GM18861 (cell line): Measurements from ENCODE around the gene GIGYF1.
"Not testable (repeated sequence)": the region's sequence is repeated elsewhere in the genome, so short reads cannot be mapped to it uniquely, and the experiment has no call there.

Experiments
- ATAC-seq: cut with Tn5 transposase; IDR thresholded peaks from one replicate; pipeline ENCODE4 v1.9.1; 2021; ENCODE audit not compliant: unreplicated experiment

The GIGYF1 gene

GRCh38 chr7:100673302-100673941, 20.6 kb downstream of the GIGYF1 start, which contains the start of gene GNB2:
Gene GNB2, plus strand, starts transcription at chr7:100673740. Its CDS starts 2,526 bp downstream, at chr7:100676266.
- ATAC-seq: peak; percentile 50

DNA sequence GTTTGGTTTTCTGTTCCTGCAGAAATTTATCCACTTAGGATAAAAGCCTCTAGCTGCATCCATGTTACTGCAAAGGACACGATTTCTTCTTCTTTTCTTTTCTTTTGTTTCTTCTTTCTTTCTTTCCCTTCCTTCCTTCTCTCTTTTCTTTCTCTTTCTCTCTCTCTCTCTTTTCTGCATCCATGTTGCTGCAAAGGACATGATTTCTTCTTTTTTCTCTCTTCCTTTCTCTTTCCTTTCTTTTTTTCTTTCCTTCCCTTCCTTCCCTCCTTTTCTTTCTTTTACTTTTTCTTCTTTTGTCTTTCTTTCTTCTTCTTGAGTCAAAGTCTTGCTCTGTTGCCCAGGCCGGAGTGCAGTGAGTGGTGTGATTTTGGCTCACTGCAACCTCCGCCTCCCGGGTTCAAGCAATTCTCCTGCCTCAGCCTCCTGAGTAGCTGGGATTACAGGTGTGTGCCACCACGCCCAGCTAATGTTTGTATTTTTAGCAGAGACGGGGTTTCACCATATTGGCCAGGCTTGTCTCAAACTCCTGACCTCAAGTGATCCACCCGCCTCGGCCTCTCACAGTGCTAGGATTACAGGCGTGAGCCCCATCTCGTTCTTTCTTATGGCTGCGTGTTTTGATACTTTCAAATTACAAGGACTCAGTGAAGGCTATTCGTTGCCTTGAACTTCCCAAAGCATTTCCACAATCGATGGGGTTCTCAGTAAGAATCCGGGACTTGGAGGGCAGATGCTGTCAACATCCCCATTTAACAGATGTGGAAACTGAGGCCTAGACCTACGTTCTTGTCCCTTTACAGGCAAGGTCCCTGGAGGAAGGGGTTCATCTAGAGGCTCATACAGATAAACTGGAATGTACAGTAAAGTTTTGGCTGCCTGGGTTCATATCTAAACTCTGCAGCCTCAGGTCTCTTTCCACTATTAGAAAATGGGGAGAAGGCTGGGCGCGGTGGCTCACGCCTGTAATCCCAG, 22.4 kb downstream of the GIGYF1 start:
- ATAC-seq: no peak

DNA sequence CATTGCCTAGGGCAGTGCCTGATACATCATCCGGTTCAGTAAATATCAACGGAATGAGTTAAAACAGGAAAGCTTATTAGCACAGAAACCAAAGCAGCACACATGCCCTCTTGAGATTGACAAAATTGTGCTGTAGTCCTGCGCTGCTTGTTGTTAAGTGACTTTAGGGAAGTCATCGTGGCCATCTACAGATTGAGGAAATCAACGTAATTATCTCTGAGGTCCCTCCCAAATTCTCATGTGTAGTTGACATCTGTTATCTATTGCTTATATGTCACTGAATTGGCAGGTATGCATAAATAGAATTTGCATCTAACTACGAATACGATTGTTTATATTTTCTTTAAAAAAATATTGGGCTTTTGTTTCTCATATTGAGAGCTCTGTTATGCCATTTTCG, 24.0 kb downstream of the GIGYF1 start:
- no peak for ATAC-seq

GRCh38 chr7:100669106-100669505, 24.9 kb downstream of the GIGYF1 start:
- not testable (repeated sequence) for ATAC-seq

DNA sequence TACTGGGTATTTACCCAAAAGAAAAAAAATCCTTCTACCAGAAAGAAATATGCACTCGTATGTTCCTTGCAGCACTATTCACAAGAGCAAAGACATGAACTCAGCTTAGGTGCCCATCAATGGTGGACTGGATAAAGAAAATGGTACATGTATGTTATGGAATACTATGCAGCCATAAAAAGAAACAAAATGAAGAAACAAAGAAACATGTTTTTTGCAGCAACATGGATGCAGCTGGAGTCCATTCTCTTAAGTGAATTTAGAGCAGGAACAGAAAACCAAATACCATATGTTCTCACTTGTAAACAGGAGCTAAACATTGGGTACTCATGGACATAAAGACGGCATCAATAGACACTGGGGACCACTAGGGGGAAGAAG, 26.0 kb downstream of the GIGYF1 start:
- no peak for ATAC-seq

- no peak for ATAC-seq
These were observed 26.6 kb downstream of the GIGYF1 start for GRCh38 chr7:100667331-100668068.

GRCh38 chr7:100665168-100665726, 28.8 kb downstream of the GIGYF1 start:
- ATAC-seq: no peak

- not testable (repeated sequence) for ATAC-seq
These were observed 31.8 kb downstream of the GIGYF1 start for GRCh38 chr7:100662194-100662776.

- ATAC-seq: no peak
These were observed 38.0 kb downstream of the GIGYF1 start, which contains the start of gene ACTL6B for GRCh38 chr7:100655908-100656674. Gene ACTL6B, minus strand, starts transcription at chr7:100656448. Its CDS starts 94 bp downstream, at chr7:100656354.

- no peak for ATAC-seq
These were observed 38.9 kb downstream of the GIGYF1 start for GRCh38 chr7:100654908-100655831.

DNA sequence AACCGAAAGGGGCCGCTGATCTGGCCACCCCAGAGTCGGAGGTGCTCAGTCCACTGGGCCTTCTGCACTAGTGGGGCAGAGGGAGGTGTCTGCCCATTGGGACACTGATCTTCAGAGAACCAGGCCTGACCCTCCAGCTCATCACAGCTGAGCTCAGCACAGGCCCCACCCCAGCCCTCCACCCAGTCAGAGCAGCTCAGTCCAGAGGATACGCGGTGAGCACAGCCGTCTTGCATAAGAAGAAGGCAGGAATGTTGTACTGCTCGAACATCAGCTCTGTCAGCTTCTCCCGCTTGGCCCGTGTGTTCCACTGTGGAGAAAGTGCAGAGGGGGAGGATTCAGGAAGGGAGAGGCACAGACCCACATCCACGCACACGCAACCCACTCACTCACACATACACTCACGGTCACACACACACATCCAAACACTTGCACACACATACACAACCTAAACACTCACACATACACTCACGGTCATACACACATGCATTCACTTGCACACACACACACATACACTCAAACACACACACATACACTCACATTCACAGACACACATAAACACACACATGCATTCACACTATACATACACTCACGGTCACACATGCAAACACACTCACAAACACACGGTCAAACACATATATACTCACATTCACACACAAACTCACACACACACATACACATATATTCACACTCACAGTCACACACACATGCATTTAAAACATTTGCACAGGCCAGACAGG, 44.1 kb downstream of the GIGYF1 start:
- ATAC-seq: no peak

GRCh38 chr7:100642534-100642907, 51.5 kb downstream of the GIGYF1 start:
- no peak for ATAC-seq

- ATAC-seq: no peak
These were observed 52.1 kb downstream of the GIGYF1 start for GRCh38 chr7:100641860-100642533.

DNA sequence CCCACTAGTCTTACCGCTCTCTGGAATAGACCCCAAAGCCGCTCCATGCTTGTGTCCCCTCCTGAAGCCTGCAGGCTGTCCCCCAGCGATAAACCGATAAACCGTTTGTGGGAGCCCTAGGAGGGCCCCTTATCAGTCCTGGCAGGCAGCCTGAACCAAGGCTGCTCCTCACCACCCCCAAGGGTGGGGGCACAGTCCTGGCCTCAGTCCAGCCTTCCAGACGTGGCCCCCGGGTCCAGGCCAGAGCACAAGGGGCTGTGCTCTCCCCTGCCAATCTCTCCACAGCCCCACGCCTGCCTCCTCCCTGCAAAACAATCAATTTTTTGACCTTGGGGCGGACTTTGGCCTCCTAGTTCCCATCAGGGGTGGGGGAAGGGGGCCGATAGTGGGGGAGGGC, 52.6 kb downstream of the GIGYF1 start, which contains the start of gene TFR2:
Gene TFR2 (minus strand): TSS at position 90 of the 397 bp plus-strand sequence. CDS start 43 bp downstream, at position 47.
- no peak for ATAC-seq

DNA sequence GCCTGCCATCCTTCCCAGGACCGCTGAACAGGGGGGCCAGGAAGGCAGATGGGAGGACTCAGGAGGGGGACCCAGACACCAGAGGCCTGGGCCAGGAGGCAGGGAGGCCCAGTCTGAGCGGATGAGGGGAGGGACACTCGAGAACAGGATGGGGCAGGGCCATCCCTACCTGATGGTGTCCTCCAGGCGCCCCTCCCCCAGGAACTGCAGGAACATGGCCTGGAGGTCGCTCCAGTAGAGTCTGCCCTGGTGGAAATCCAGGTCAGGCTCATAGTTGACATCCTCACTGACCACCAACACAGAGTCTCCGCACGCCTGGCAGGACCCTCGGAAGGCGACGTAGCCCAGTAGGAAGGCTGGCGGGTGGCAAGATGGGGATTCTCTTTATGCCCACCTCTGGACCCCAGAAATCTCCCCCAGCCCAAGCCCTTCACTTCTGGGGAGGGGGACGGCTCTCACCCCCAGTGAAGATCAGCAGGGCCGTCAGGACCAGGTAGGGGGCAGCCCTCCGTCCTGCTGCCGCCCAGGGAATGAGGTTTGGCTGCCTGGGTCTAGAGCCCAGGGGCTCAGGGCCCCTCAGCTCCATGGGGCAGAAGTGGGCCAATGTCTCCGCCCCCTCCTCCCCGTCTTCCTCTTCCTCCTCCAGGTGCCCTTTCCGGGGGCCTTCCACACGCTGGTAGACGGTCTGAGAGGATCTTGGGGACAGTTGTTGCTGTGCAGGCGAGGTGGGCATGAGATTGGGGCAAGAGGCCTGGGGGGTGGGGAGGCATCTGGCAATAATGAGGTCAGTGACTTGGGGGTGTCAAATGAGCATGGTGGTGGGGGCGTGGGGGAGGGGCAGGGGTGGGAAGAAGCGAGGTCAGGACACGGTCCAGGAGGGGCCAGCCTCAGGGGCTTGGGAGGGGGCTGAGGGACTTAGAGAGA, 53.3 kb downstream of the GIGYF1 start:
- ATAC-seq: no peak

- no peak for ATAC-seq
These were observed 54.0 kb downstream of the GIGYF1 start for GRCh38 chr7:100639995-100640516.
